ENCODE measurements around the gene CAP2.

Gene CAP2

DNA sequence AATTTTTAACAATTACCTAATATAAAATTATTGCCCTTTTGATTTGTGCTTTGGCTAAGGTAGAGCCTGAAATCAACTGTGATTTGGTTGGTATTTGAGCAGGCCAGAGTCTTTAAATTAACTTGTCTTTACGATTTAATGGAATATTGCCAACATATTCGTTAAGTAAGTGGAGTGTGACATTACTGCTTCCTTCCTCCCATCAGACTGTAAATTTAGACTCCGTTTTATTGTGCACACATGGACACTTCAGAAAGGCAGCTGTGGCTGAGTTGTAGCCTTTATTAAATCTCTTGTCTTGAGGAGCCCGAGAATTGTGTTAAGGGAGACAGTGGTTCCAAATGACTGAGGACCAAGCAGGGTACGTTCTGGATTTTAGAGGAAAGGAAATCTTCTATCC is 57.4 kb downstream of the CAP2 start:
- Histone ChIP-seq H3K27ac (replicated peaks) (no peak overlapping the region), H3K4me3 (replicated peaks; ENCODE audit: insufficient read depth, low read length) (no peak overlapping the region), H3K27me3 (ENCODE audit: insufficient read depth, poor library complexity, severe bottlenecking) (peaks cover 4% of the 10 kb centered on the region)
- TF ChIP-seq GABPA (IDR thresholded peaks at IDR 0.05; ENCODE audit: low read depth) = no peak
- no peak for DNase-seq (ENCODE audit: low read depth in 1 of 2, low spot score in 1 of 2)

- no peak for TF ChIP-seq SPI1 (IDR thresholded peaks at IDR 0.05; ENCODE audit: borderline replicate concordance, low read depth)
- TF ChIP-seq POLR2AphosphoS5 (IDR thresholded peaks at IDR 0.05; ENCODE audit: low read depth) = no peak
- TF ChIP-seq GABPA (IDR thresholded peaks at IDR 0.05; ENCODE audit: low read depth) = no peak
- no peak for TF ChIP-seq CTCF (IDR thresholded peaks at IDR 0.05; ENCODE audit: insufficient read depth, low read length)
- TF ChIP-seq, protein P1, sequence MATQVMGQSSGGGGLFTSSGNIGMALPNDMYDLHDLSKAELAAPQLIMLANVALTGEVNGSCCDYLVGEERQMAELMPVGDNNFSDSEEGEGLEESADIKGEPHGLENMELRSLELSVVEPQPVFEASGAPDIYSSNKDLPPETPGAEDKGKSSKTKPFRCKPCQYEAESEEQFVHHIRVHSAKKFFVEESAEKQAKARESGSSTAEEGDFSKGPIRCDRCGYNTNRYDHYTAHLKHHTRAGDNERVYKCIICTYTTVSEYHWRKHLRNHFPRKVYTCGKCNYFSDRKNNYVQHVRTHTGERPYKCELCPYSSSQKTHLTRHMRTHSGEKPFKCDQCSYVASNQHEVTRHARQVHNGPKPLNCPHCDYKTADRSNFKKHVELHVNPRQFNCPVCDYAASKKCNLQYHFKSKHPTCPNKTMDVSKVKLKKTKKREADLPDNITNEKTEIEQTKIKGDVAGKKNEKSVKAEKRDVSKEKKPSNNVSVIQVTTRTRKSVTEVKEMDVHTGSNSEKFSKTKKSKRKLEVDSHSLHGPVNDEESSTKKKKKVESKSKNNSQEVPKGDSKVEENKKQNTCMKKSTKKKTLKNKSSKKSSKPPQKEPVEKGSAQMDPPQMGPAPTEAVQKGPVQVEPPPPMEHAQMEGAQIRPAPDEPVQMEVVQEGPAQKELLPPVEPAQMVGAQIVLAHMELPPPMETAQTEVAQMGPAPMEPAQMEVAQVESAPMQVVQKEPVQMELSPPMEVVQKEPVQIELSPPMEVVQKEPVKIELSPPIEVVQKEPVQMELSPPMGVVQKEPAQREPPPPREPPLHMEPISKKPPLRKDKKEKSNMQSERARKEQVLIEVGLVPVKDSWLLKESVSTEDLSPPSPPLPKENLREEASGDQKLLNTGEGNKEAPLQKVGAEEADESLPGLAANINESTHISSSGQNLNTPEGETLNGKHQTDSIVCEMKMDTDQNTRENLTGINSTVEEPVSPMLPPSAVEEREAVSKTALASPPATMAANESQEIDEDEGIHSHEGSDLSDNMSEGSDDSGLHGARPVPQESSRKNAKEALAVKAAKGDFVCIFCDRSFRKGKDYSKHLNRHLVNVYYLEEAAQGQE (IDR thresholded peaks at IDR 0.05; ENCODE audit: insufficient replicate concordance, low read depth) = no peak
- Histone ChIP-seq H3K27me3 (ENCODE audit: insufficient read depth, poor library complexity, severe bottlenecking) (no peaks in the 10 kb centered on the region), H3K27ac (replicated peaks) (no peak overlapping the region)
Observed at GRCh38 chr6:17452096-17452495, 58.7 kb downstream of the CAP2 start.

GRCh38 chr6:17454316-17455005 is 61.1 kb downstream of the CAP2 start:
- H3K4me3 ChIP-seq (replicated peaks; ENCODE audit: insufficient read depth, low read length) = no peak overlapping the region
- no peak overlapping the region for H3K27ac ChIP-seq (replicated peaks)
- no peak for DNase-seq (ENCODE audit: low read depth in 1 of 2, low spot score in 1 of 2)
- H3K27me3 ChIP-seq (ENCODE audit: insufficient read depth, poor library complexity, severe bottlenecking) = peaks cover 5% of the 10 kb centered on the region
- TF ChIP-seq GABPA (IDR thresholded peaks at IDR 0.05; ENCODE audit: low read depth) = no peak
- no peak for TF ChIP-seq CTCF (IDR thresholded peaks at IDR 0.05; ENCODE audit: insufficient read depth, low read length)
- TF ChIP-seq, protein P1 (IDR thresholded peaks at IDR 0.05; ENCODE audit: insufficient replicate concordance, low read depth) = no peak
- TF ChIP-seq POLR2AphosphoS5 (IDR thresholded peaks at IDR 0.05; ENCODE audit: low read depth) = no peak
- no peak for TF ChIP-seq SPI1 (IDR thresholded peaks at IDR 0.05; ENCODE audit: borderline replicate concordance, low read depth)

More at GRCh38 chr6:17452096-17452495, 58.7 kb downstream of the CAP2 start:
- no peak overlapping the region for H3K4me3 ChIP-seq (replicated peaks; ENCODE audit: insufficient read depth, low read length)
- no peak for DNase-seq (ENCODE audit: low read depth in 1 of 2, low spot score in 1 of 2)

DNA sequence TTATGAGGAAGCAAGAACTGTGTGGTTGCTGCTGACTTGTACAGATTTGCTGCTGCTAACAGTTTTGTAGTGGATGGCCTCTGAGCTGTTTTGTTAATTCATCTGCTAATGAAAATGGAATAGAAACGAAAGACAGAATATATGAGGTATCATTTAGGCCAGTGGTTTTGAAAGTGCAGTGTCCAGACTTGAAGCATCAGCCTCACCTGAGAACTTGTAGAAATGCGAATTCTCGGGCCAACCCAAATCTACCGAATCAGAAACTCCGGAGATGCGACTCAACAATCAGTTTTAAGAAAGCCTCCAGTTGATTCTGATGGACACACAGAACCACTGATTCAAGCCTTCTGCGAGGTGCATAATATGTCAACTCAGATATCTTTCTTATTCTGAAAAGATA is 62.5 kb downstream of the CAP2 start:
- Histone ChIP-seq H3K4me3 (replicated peaks; ENCODE audit: insufficient read depth, low read length) (no peak overlapping the region), H3K27me3 (ENCODE audit: insufficient read depth, poor library complexity, severe bottlenecking) (peaks cover 7% of the 10 kb centered on the region), H3K27ac (replicated peaks) (no peak overlapping the region)
- TF ChIP-seq POLR2AphosphoS5 (IDR thresholded peaks at IDR 0.05; ENCODE audit: low read depth) (no peak), CTCF (IDR thresholded peaks at IDR 0.05; ENCODE audit: insufficient read depth, low read length) (no peak), SPI1 (IDR thresholded peaks at IDR 0.05; ENCODE audit: borderline replicate concordance, low read depth) (no peak), GABPA (IDR thresholded peaks at IDR 0.05; ENCODE audit: low read depth) (no peak)
- TF ChIP-seq, protein P1 (IDR thresholded peaks at IDR 0.05; ENCODE audit: insufficient replicate concordance, low read depth) = no peak
- no peak for DNase-seq (ENCODE audit: low read depth in 1 of 2, low spot score in 1 of 2)

Data from HL-60 (cell line).